ENCODE results near the gene CABLES2.

Gene CABLES2

DNA sequence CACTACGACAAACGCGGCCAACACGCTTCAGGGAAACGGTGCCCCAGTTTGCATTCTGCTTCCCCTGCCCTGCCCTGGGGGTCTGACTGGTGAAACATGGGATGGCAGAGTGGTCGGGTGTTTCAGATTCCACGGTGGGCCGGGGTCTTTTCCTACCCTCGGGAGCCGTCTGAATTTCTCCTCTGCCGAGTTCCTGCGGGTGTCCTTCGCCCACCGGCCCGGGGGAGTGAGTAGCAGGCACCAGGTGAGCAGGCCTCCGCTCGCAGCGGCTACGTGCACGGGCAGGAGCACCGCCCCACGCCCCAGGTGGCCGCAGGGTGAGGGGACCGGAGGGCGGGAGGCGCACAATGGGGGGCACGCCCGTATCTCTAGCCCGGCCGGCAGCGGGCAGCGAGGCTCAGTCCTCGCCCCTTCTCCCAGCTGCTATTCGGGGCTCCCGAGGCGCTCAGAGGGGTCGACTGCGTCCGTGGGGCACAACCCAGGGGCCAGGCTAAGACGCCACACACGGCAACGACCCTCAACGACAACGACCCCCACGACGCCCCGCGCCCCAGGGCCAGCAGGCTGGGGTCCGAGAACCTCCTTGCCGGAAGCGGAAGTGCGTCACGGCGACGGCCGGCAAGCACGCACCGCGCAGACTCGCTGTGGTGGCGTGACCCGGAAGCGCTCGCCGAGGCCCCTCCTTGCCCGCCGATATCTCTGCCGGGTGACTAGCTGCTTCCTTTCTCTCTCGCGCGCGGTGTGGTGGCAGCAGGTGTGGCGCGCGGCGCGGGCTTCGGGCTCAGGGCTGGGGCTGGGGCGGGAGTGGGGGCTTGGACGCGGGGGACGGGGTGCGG, 20.5 kb downstream of the CABLES2 start, which contains the start of gene RPS21:
TSS of gene RPS21 (plus strand) at position 721 of the 836 bp plus-strand sequence. CDS start 236 bp downstream, outside the sequence.
- Histone ChIP-seq H3K4me1 (ENCODE audit: control insufficient read depth, insufficient read depth, low read length) (peaks cover 2% of the 10 kb centered on the region), H3K9me3 (ENCODE audit: control insufficient read depth, insufficient read depth, low read length) (no peaks in the 10 kb centered on the region), H3K9ac (ENCODE audit: low read depth, low read length) (peak within 1 kb of the TSS; percentile 92), H3K27ac (ENCODE audit: low read depth, low read length) (peak within 1 kb of the TSS; percentile 83), H3K4me3 (ENCODE audit: low read depth, low read length) (peak within 1 kb of the TSS; percentile 72), H3K27me3 (ENCODE audit: control insufficient read depth, insufficient read depth, low read length) (no peaks in the 10 kb centered on the region), H3K36me3 (ENCODE audit: control insufficient read depth, insufficient read depth, low read length) (peaks cover 47% of the 10 kb centered on the region)

DNA sequence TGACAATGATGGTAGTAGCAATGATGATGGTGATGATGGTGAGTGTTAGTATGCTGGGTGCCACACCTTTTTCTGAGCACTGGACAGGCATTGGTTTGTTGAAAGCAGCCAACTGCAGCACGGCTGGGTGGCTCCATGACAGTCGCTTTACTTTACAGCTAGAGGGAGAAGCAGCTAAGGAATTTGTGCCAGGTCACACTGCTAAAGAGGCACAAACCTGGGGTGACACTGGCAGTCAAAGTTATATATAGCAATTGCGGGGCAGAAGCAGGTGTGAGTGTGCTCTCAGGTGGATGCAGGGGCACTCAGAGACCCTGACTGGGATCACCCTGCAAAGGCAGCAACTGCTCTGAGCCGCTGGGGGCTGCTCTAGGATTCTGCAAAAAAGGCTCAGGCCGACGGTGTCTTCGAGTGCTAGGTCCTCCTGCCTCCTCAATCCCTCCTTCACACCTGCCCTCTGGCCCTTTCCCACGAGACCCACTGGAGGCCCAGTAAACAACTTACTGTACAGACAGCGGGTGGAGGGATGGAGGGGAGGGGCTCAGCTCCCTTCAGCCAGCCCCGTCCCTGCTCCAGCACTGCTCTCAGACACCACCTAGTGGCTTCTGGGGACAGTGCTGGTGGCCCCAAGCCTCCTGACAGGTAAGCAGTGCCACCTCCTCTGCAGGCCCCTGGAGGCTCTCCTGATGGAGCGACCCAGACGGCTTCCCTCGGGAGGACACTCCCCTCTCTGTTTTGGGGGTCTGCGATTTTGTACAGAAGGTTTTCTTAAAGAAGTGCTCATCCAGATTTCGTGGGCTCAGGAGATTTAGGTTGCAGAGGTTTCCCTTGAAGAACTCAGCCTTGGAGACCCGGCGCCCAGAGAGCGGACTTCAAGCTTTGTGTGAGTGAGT, 24.5 kb downstream of the CABLES2 start:
- Histone ChIP-seq H3K4me3 (ENCODE audit: low read depth, low read length) (no peak overlapping the region), H3K27ac (ENCODE audit: low read depth, low read length) (no peak overlapping the region), H3K9ac (ENCODE audit: low read depth, low read length) (no peak overlapping the region), H3K9me3 (ENCODE audit: control insufficient read depth, insufficient read depth, low read length) (no peaks in the 10 kb centered on the region), H3K4me1 (ENCODE audit: control insufficient read depth, insufficient read depth, low read length) (peaks cover 7% of the 10 kb centered on the region; the same call in 1 of the 2 replicates), H3K36me3 (ENCODE audit: control insufficient read depth, insufficient read depth, low read length) (peaks cover 19% of the 10 kb centered on the region), H3K27me3 (ENCODE audit: control insufficient read depth, insufficient read depth, low read length) (no peaks in the 10 kb centered on the region)

DNA sequence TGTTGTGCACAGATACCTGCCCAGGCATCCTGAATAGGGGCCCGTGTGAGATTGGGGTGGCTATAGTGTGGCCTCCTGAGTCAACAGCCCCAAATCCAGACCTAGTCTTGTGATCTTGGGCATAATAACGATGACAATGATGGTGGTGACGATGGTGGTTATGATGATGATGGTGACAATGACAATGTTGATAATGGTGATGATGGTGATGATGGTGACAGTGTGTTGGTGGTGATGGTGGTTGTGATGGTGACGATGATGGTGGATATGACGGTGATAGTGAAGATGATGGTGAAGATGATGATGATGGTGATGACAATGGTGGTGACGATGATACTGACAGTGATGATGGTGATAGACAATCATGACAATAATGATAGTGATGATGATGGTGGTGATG, 25.2 kb downstream of the CABLES2 start:
- no peaks in the 10 kb centered on the region for H3K27me3 ChIP-seq (ENCODE audit: control insufficient read depth, insufficient read depth, low read length)
- no peak overlapping the region for H3K4me3 ChIP-seq (ENCODE audit: low read depth, low read length)
- no peaks in the 10 kb centered on the region for H3K9me3 ChIP-seq (ENCODE audit: control insufficient read depth, insufficient read depth, low read length)
- H3K36me3 ChIP-seq (ENCODE audit: control insufficient read depth, insufficient read depth, low read length): peaks cover 19% of the 10 kb centered on the region
- H3K9ac ChIP-seq (ENCODE audit: low read depth, low read length): no peak overlapping the region
- no peak overlapping the region for H3K27ac ChIP-seq (ENCODE audit: low read depth, low read length)
- H3K4me1 ChIP-seq (ENCODE audit: control insufficient read depth, insufficient read depth, low read length): peaks cover 10% of the 10 kb centered on the region

DNA sequence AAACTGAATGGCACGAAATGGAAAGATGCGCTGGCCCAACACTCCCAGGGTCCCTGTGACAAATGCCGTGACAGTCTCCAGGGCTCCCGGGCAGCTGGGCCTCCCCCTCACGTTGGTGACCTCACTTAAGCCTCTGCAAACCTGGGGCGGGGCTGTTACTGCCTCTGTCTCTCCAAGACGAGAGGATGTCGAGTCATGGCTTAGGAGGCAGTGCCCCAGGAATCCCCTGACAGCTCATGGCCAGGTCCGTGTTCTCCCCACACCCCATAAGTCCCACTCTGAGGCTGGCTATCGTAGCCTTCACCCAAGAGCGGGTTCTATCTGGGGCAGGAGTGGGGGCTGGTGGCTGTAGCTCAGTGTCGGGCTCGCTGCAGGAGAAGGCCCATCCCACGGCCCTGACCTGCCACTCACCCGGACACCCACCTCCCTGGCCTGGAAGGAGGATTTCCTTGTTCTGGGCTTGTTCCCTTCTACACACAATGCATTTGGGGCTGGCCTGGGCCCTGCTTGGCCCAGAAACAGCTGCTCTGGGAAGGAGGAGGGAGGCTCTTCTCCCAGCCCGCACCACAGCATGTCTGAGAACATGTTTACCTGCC, 25.8 kb downstream of the CABLES2 start:
- Histone ChIP-seq H3K9me3 (ENCODE audit: control insufficient read depth, insufficient read depth, low read length) (no peaks in the 10 kb centered on the region), H3K27me3 (ENCODE audit: control insufficient read depth, insufficient read depth, low read length) (no peaks in the 10 kb centered on the region), H3K4me3 (ENCODE audit: low read depth, low read length) (no peak overlapping the region), H3K9ac (ENCODE audit: low read depth, low read length) (no peak overlapping the region), H3K4me1 (ENCODE audit: control insufficient read depth, insufficient read depth, low read length) (peaks cover 14% of the 10 kb centered on the region), H3K36me3 (ENCODE audit: control insufficient read depth, insufficient read depth, low read length) (peaks cover 19% of the 10 kb centered on the region), H3K27ac (ENCODE audit: low read depth, low read length) (peak overlapping the region; percentile 18)

DNA sequence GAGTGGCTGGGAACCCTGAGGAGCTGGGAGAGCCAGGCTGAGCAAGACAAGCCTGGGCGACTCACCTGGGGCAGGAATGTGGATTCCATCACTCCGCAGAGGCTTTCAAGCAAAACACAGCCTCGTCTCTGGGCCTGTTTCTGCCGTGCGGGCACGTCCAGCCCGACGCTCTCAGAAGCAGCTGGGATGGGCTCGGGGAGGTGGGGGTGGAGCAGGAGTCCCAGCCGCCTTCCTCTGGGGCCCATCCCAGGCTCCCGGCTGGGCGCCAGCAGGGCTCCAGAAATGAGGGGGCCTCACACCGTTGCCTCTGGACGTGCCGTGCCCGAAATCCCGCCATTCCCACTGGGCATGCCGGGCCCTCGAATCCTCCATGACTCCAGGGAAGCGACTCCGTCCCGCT, 28.9 kb downstream of the CABLES2 start:
- H3K36me3 ChIP-seq (ENCODE audit: control insufficient read depth, insufficient read depth, low read length): peaks cover 9% of the 10 kb centered on the region
- peaks cover 30% of the 10 kb centered on the region for H3K4me1 ChIP-seq (ENCODE audit: control insufficient read depth, insufficient read depth, low read length)
- H3K9ac ChIP-seq (ENCODE audit: low read depth, low read length): no peak overlapping the region
- no peaks in the 10 kb centered on the region for H3K27me3 ChIP-seq (ENCODE audit: control insufficient read depth, insufficient read depth, low read length)
- no peak overlapping the region for H3K27ac ChIP-seq (ENCODE audit: low read depth, low read length)
- no peak overlapping the region for H3K4me3 ChIP-seq (ENCODE audit: low read depth, low read length)
- H3K9me3 ChIP-seq (ENCODE audit: control insufficient read depth, insufficient read depth, low read length): no peaks in the 10 kb centered on the region

DNA sequence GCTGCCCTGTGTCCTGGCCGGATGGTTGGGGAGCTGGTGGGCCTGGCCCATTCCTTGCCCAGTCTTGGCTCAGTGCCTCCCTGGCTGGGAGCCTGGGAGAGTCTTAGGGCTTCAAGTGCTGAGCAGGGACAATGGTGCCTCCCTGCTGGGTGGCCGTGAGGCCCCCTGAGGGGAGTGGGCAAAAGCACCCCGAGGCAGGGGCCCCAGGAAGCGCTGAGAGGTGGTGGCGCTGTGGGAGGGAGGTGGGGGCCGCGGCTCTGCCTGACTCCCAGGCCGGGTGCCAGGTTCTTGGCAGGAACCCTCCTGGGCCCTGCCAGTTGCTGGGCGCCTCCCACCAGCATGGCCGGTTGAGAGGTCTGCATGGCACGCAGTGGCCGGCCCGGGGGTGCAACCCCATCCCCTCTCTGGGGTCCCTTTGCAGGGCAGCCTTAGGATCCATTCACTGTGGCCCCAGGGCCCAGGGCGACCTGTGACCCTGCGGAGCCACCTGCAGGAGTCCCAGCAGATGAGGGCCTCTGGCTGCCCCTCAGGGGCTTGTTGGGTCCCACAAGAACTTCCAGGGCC, 29.4 kb downstream of the CABLES2 start:
- Histone ChIP-seq H3K27ac (ENCODE audit: low read depth, low read length) (no peak overlapping the region), H3K27me3 (ENCODE audit: control insufficient read depth, insufficient read depth, low read length) (no peaks in the 10 kb centered on the region), H3K36me3 (ENCODE audit: control insufficient read depth, insufficient read depth, low read length) (peaks cover 9% of the 10 kb centered on the region), H3K4me3 (ENCODE audit: low read depth, low read length) (no peak overlapping the region), H3K4me1 (ENCODE audit: control insufficient read depth, insufficient read depth, low read length) (peaks cover 30% of the 10 kb centered on the region), H3K9ac (ENCODE audit: low read depth, low read length) (no peak overlapping the region), H3K9me3 (ENCODE audit: control insufficient read depth, insufficient read depth, low read length) (no peaks in the 10 kb centered on the region)

DNA sequence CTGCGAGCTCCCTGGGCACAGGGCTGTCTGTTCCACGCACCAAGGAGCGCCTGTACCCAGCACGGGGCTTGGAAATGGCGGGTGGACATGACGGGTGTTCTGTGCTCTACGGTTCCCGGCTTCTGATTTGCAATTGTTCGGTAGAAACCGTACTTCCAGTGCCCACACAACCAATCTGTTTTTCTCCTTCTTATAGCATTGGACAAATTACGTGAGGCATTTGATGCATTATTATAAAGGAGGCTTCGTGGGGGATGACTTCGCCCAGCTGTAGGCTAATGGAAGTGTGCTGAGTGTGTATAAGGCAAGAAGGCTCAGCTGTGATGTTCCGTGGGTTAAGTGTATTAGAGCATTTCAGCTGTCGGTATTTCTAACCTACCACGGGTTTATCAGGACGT, 30.0 kb downstream of the CABLES2 start:
- H3K4me1 ChIP-seq (ENCODE audit: control insufficient read depth, insufficient read depth, low read length): peaks cover 28% of the 10 kb centered on the region
- peak overlapping the region; percentile 86 for H3K27ac ChIP-seq (ENCODE audit: low read depth, low read length)
- H3K9me3 ChIP-seq (ENCODE audit: control insufficient read depth, insufficient read depth, low read length): no peaks in the 10 kb centered on the region
- H3K9ac ChIP-seq (ENCODE audit: low read depth, low read length): no peak overlapping the region
- H3K36me3 ChIP-seq (ENCODE audit: control insufficient read depth, insufficient read depth, low read length): peaks cover 5% of the 10 kb centered on the region
- H3K4me3 ChIP-seq (ENCODE audit: low read depth, low read length): no peak overlapping the region
- no peaks in the 10 kb centered on the region for H3K27me3 ChIP-seq (ENCODE audit: control insufficient read depth, insufficient read depth, low read length)

DNA sequence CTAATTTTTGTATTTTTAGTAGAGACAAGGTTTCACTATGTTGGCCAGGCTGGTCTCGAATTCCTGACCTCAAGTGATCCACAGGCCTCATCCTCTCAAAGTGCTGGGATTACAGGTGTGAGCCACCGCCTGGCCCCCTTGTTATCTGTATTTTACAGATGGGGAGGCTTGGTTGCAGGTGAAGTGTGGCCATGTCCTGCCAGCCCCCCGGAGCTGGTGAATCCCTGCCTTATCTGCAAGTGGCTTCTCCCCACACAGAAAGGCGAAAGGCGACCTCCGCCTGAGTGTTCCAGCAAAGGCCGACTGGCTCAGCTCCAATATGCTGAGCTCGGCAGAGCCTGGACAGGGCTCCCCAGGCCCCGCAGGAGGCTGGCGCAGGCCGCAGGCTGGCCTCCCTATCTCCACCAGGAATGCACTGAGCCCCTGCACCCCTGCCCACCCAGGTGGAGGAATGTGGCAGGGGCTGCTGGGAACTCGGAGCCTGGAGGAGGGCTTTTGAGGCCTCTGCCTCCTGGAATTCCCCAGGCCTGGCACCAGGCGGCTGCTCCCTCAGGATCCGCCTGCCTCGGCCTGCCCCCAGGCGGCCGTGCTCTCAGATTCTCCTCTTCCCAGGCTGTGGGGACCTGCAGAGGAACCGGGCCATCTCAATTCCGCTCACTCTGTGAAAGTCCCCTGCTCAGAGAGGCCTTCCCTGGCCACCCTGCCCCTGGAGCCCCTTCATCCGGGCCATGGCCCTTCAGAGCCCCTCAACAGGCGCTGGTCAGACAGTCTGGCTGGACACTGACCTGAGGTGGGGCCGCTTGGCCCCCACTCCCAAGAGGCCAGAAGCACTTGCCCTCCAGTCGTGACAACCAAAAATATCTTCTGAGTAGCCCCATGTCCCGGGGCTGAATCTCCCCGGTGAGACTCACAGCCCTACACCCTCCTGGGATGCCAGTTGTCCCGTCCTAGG, 30.7 kb downstream of the CABLES2 start:
- H3K4me1 ChIP-seq (ENCODE audit: control insufficient read depth, insufficient read depth, low read length): peaks cover 28% of the 10 kb centered on the region

DNA sequence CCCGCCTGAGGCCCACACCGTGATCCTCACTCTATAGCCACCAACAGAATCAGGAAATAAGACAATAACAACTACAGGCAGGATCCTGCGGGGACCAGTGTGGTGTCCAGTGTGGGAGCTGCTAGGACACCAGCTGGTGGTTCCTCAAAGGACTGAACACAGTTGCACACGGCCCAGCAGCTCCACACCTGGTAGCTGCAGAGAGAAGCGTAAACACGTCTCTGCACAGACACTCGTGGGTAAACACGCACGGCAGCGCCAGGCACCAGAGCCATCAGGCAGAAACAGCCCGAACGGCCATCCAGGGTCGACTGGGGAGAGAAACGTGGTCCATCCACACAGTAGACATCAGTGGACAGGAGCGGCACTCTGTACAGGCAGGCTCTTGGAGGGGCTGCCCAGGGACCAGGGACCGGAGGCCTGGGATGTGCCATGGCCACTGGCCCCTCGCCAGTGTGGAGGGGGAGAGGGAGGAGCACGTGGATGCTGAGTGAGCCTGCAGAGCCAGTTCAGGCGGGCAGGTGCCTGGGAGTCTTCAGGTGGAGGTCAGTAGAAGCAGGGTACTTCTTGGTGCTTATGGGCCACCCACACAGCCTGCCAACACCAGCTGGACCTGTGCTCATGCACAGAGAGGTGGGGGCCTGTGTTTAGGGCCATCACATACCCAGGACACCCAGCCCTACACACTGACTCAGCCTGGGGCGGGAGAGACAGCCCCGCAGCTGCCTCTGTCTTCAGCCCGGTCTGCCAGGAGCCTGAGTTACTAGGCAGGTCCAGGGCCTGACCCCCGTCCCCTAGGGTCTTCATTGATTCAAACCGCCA, 32.5 kb downstream of the CABLES2 start:
- Histone ChIP-seq H3K4me3 (ENCODE audit: low read depth, low read length) (no peak overlapping the region), H3K27ac (ENCODE audit: low read depth, low read length) (no peak overlapping the region), H3K9ac (ENCODE audit: low read depth, low read length) (no peak overlapping the region), H3K36me3 (ENCODE audit: control insufficient read depth, insufficient read depth, low read length) (no peaks in the 10 kb centered on the region), H3K9me3 (ENCODE audit: control insufficient read depth, insufficient read depth, low read length) (no peaks in the 10 kb centered on the region), H3K4me1 (ENCODE audit: control insufficient read depth, insufficient read depth, low read length) (peaks cover 36% of the 10 kb centered on the region), H3K27me3 (ENCODE audit: control insufficient read depth, insufficient read depth, low read length) (no peaks in the 10 kb centered on the region)

More for the DNA sequence above, 30.7 kb downstream of the CABLES2 start:
- Histone ChIP-seq H3K27me3 (ENCODE audit: control insufficient read depth, insufficient read depth, low read length) (no peaks in the 10 kb centered on the region), H3K9me3 (ENCODE audit: control insufficient read depth, insufficient read depth, low read length) (no peaks in the 10 kb centered on the region), H3K27ac (ENCODE audit: low read depth, low read length) (peak overlapping the region; percentile 86), H3K9ac (ENCODE audit: low read depth, low read length) (no peak overlapping the region; the same call in 1 of the 2 replicates), H3K36me3 (ENCODE audit: control insufficient read depth, insufficient read depth, low read length) (no peaks in the 10 kb centered on the region), H3K4me3 (ENCODE audit: low read depth, low read length) (no peak overlapping the region)

Data from HUES48 (cell line).